Measurements from ENCODE around the gene CCDC51.

GRCh38 chr3:48410205-48411040 is 29.5 kb downstream of the CCDC51 start:
- TF ChIP-seq CTCF (IDR thresholded peaks at IDR 0.05; ENCODE audit: poor library complexity, severe bottlenecking) (no peak), POLR2AphosphoS5 (IDR thresholded peaks at IDR 0.05) (no peak), TAF1 (IDR thresholded peaks at IDR 0.05; ENCODE audit: low read depth) (no peak), EZH2 (IDR thresholded peaks at IDR 0.05; ENCODE audit: borderline replicate concordance, insufficient read depth, low read length, poor library complexity, severe bottlenecking) (no peak), MXI1 (conservative IDR thresholded peaks at IDR 0.05; ENCODE audit: poor library complexity, severe bottlenecking) (no peak), EP300 (conservative IDR thresholded peaks at IDR 0.05; ENCODE audit: poor library complexity, severe bottlenecking) (no peak)
